ENCODE results near the gene GPD2.

DNA sequence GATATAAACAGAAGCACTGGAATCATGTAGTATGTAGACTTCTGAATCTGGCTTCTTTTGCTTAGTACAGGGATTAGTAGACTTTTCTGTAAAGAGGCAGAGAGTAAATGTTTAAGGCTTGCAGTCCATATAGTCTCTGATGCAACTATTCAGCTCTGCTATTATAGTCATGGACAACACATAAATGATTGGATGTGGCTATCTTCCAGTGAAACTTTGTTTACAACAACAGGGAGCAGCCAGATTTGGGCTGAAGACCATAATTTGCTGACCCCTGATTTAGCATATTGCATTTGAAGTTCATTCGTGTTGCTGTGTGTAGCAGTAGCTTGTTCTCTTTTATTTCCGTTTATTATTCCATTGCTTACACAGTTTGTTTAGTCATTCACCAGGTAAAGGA, 55.0 kb downstream of the GPD2 start:
- TF ChIP-seq ZNF239 (tag by site-specific recombination; IDR thresholded peaks at IDR 0.05) (no peak), ELK4 (IDR thresholded peaks at IDR 0.05; ENCODE audit: borderline replicate concordance, low read depth, low read length) (no peak), KLF9 (tag by site-specific recombination; IDR thresholded peaks at IDR 0.05; ENCODE audit: low read depth) (no peak), TCF7L2 (IDR thresholded peaks at IDR 0.05; ENCODE audit: borderline replicate concordance, low read depth, low read length) (no peak)
- TF ChIP-seq, protein P1, sequence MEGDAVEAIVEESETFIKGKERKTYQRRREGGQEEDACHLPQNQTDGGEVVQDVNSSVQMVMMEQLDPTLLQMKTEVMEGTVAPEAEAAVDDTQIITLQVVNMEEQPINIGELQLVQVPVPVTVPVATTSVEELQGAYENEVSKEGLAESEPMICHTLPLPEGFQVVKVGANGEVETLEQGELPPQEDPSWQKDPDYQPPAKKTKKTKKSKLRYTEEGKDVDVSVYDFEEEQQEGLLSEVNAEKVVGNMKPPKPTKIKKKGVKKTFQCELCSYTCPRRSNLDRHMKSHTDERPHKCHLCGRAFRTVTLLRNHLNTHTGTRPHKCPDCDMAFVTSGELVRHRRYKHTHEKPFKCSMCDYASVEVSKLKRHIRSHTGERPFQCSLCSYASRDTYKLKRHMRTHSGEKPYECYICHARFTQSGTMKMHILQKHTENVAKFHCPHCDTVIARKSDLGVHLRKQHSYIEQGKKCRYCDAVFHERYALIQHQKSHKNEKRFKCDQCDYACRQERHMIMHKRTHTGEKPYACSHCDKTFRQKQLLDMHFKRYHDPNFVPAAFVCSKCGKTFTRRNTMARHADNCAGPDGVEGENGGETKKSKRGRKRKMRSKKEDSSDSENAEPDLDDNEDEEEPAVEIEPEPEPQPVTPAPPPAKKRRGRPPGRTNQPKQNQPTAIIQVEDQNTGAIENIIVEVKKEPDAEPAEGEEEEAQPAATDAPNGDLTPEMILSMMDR (tag by site-specific recombination; IDR thresholded peaks at IDR 0.05): no peak
